Right atrium auricular region (tissue), 2 donors: ENCODE measurements around the gene SEPTIN3. TPM values are rescaled to one million over a fixed set of nuclear protein-coding genes. Genes with fewer than 3 reads are reported as not detected.

Source experiments
- DNase-seq: peaks from one replicate; pipeline ENCODE4 v3.0.0-alpha.2; 2019; ENCODE audit warnings: low spot score
- H3K27ac ChIP-seq, 2 donors: fragments of 200-600 bp; sonication (generic); 1 replicate in 1 of 2; 2 replicates in 1 of 2; pipeline ENCODE4 v1.5.1; 2016 to 2019
- H3K27me3 ChIP-seq, 2 donors: fragments of 200-600 bp; sonication (generic); one replicate each; pipeline versions ENCODE4 v1.5.1 to v1.6.0; 2017 to 2019
- H3K36me3 ChIP-seq: fragments of 200-600 bp; sonication (generic); one replicate; pipeline ENCODE4 v1.5.1; 2016
- H3K4me1 ChIP-seq, 2 donors: fragments of 200-600 bp; sonication (generic); one replicate each; pipeline versions ENCODE4 v1.5.1 to v1.6.0; 2017 to 2019
- H3K4me3 ChIP-seq, 2 donors: fragments of 200-600 bp; sonication (generic); 1 replicate in 1 of 2; 2 replicates in 1 of 2; pipeline ENCODE4 v1.5.1; 2017 to 2019; ENCODE audit warnings: mild to moderate bottlenecking in 1 of 2, moderate library complexity in 1 of 2
- H3K9me3 ChIP-seq, 2 donors: fragments of 200-600 bp; sonication (generic); one replicate each; pipeline ENCODE4 v1.5.1; 2019
- CTCF ChIP-seq, 2 donors: fragments of 200-600 bp; sonication (generic); IDR thresholded peaks; one replicate each; pipeline ENCODE4 v1.5.1; 2019; ENCODE audit warnings: antibody characterized with exemption in 2 of 2
- total RNA-seq, 2 donors: library from RNA; depleted of rRNA; stranded (reverse); fragments of >200 nt; gene quantifications; one replicate each; pipeline ENCODE4 v1.1.0, GENCODE V29; 2016

Gene SEPTIN3, protein sequence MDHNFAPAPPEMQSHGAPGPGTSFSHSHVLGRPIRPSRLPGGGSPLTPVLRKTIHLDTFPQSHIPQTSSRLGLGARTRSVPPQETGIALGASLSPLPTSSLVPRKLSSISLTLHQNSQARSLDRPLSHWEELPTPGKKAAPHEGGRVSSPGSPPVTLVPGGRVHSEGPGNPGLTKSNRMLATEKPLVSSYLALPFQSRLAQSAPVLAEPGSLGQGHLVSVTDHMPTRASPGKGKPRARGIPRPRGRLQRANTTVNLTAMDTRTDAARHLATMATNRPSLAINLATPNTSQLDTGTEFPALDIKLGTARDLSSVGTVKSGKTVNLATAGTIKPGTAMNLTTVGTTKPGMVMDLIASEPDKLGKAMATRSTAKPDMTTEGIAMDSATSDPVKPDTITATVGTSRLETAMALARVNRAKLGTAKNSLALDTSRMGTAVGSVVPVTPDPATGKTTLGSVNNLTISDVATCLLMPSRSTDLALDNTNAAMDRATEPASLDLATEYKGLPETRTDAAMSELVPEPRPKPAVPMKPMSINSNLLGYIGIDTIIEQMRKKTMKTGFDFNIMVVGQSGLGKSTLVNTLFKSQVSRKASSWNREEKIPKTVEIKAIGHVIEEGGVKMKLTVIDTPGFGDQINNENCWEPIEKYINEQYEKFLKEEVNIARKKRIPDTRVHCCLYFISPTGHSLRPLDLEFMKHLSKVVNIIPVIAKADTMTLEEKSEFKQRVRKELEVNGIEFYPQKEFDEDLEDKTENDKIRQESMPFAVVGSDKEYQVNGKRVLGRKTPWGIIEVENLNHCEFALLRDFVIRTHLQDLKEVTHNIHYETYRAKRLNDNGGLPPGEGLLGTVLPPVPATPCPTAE
- total RNA-seq = under 1 TPM in 1 of 2 donors, not detected in 1; 0.07 TPM

- Histone ChIP-seq H3K9me3 (no peaks in the 10 kb centered on the region), H3K27me3 (peaks cover 0 to 3% of the 10 kb centered on the region in 2 donors), H3K27ac (no peak within 1 kb of the TSS), H3K4me1 (no peaks in the 10 kb centered on the region), H3K36me3 (no peaks in the 10 kb centered on the region), H3K4me3 (no peak within 1 kb of the TSS)
- DNase-seq = no peak
- TF ChIP-seq CTCF (IDR thresholded peaks at IDR 0.05) = no peak
Measured at GRCh38 chr22:41969110-41969646, at the start of gene SEPTIN3. Gene SEPTIN3, plus strand, starts transcription at chr22:41969443. Its CDS starts 2,050 bp downstream, at chr22:41971493.

GRCh38 chr22:41920271-41920976 lies 48.8 kb upstream of the SEPTIN3 start:
- H3K4me1 ChIP-seq = peaks cover 0 to 30% of the 10 kb centered on the region in 2 donors
- H3K4me3 ChIP-seq = peak overlapping the region; percentile 35 to 61
- no peaks in the 10 kb centered on the region for H3K36me3 ChIP-seq
- no peak for DNase-seq
- TF ChIP-seq CTCF (IDR thresholded peaks at IDR 0.05) = no peak
- peak overlapping the region in 1 of 2 donors; percentile 59 for H3K27ac ChIP-seq
- H3K27me3 ChIP-seq = peaks cover 5 to 12% of the 10 kb centered on the region in 2 donors
- H3K9me3 ChIP-seq = no peaks in the 10 kb centered on the region

- H3K36me3 ChIP-seq = no peaks in the 10 kb centered on the region
- peaks cover 0 to 41% of the 10 kb centered on the region in 2 donors for H3K4me1 ChIP-seq
- DNase-seq = no peak
- H3K27me3 ChIP-seq = peaks cover 0 to 7% of the 10 kb centered on the region in 2 donors
- H3K27ac ChIP-seq = no peak overlapping the region
- H3K9me3 ChIP-seq = no peaks in the 10 kb centered on the region
- no peak for TF ChIP-seq CTCF (IDR thresholded peaks at IDR 0.05)
- H3K4me3 ChIP-seq = no peak overlapping the region
Measured at GRCh38 chr22:41922328-41922727, 46.9 kb upstream of the SEPTIN3 start.

DNA sequence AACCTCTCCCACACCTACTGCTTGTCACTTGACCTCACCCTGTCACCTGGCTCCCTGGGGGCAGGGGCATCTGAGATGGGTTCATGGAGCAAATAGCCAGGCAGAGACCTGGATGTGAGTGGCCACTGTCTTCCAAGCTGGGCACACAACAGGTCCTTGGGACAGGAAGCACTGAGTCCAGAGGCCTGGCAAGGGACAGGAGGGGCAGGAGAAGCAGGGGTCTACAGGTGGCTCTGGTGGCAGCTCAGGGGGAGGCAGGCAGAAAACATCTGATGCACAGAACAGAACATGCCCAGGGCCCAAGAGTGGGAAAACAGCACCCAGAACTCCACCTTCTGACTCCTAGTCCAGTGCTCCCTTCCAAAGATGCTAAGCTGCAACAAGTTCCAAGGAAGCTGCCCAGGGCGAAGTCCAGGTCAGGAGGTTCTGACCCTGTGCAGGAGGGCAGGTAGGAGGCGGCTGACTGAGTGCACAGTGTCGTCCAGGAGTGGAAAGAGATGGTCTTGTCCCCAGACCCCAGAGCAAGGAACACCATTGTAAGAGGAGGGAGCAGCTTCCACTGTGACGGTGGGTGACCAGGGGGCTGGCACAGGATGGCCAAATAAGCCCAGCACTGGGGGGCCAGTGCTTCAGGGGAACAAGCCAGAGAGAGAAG lies 46.2 kb upstream of the SEPTIN3 start:
- Histone ChIP-seq H3K9me3 (no peaks in the 10 kb centered on the region), H3K27ac (no peak overlapping the region), H3K36me3 (no peaks in the 10 kb centered on the region), H3K4me3 (no peak overlapping the region), H3K27me3 (peaks cover 0 to 2% of the 10 kb centered on the region in 2 donors), H3K4me1 (peaks cover 0 to 34% of the 10 kb centered on the region in 2 donors)
- no peak for DNase-seq
- TF ChIP-seq CTCF (IDR thresholded peaks at IDR 0.05) = no peak
